K562 (cell line): ENCODE results near the gene S100A9. TPM values are rescaled to one million over a fixed set of nuclear protein-coding genes. Genes with fewer than 3 reads are reported as not detected.

ENCODE experiments used
- CREM ChIP-seq: IDR thresholded peaks from 2 replicates; pipeline ENCODE4 v1.6.1; 2014; ENCODE audit warnings: antibody characterized with exemption, low read depth
- DIDO1 ChIP-seq: fragments of 450-650 bp; IDR thresholded peaks from 2 replicates; pipeline ENCODE4 v1.6.1; 2016; ENCODE audit warnings: low read depth, missing biosample characterization, missing genetic modification characterization
- ELF1 ChIP-seq: fragments of 200-800 bp; sonication (Bioruptor generic); IDR thresholded peaks from 2 replicates; pipeline ENCODE4 v1.6.1; 2016; ENCODE audit warnings: missing genetic modification characterization, missing compliant biosample characterization
- GABPB2 ChIP-seq: fragments of 250-450 bp; sonication (Bioruptor Pico); conservative IDR thresholded peaks from 2 replicates; pipeline ENCODE4 v1.5.1; 2021; ENCODE audit warnings: mild to moderate bottlenecking
- HNRNPK ChIP-seq: fragments of 200-400 bp; formaldehyde crosslinking; IDR thresholded peaks from one replicate; pipeline ENCODE4 v1.6.1; 2018; ENCODE audit warnings: mild to moderate bottlenecking, low read depth, low read length; ENCODE audit not compliant: poor library complexity, severe bottlenecking
- KAT2B ChIP-seq: IDR thresholded peaks from one replicate; pipeline ENCODE4 v1.6.1; 2012; ENCODE audit warnings: low read depth, mild to moderate bottlenecking, control low read depth, inconsistent platforms, low read length, moderate library complexity
- RBM25 ChIP-seq: fragments of 200-400 bp; formaldehyde crosslinking; IDR thresholded peaks from 2 replicates; pipeline ENCODE4 v1.6.1; 2018; ENCODE audit warnings: low read length, low read depth, moderate library complexity; ENCODE audit not compliant: severe bottlenecking
- SFPQ ChIP-seq: fragments of 200-400 bp; formaldehyde crosslinking; IDR thresholded peaks from 2 replicates; pipeline ENCODE4 v1.6.1; 2017; ENCODE audit warnings: mild to moderate bottlenecking, low read depth, low read length, moderate library complexity
- STAT6 ChIP-seq: sonication (generic); formaldehyde crosslinking; IDR thresholded peaks from 2 replicates; pipeline ENCODE4 v1.8.1; 2023; ENCODE audit warnings: mild to moderate bottlenecking, missing genetic modification reagents
- TAF1 ChIP-seq: IDR thresholded peaks from 2 replicates; pipeline ENCODE4 v1.6.1; 2011; ENCODE audit warnings: mild to moderate bottlenecking, low read length, moderate library complexity; ENCODE audit not compliant: insufficient read depth, control insufficient read depth, severe bottlenecking; ENCODE audit errors: extremely low read depth
- TCF3 ChIP-seq: sonication (generic); formaldehyde crosslinking; IDR thresholded peaks from 2 replicates; pipeline ENCODE4 v1.4.0; 2020; ENCODE audit warnings: mild to moderate bottlenecking, missing genetic modification reagents
- YY1 ChIP-seq, 3 experiments: IDR thresholded peaks; 2 replicates each; pipeline ENCODE4 v1.6.1; 2011; ENCODE audit warnings: low read length in 2 of 3, mild to moderate bottlenecking in 2 of 3, moderate library complexity in 2 of 3, borderline replicate concordance in 1 of 3, control low read depth in 1 of 3, low read depth in 1 of 3; ENCODE audit not compliant: insufficient read depth in 3 of 3, insufficient replicate concordance in 2 of 3, control insufficient read depth in 1 of 3, insufficient read length in 1 of 3; ENCODE audit errors: extremely low read depth in 1 of 3
- ZNF347 ChIP-seq: fragments of 450-650 bp; formaldehyde crosslinking; IDR thresholded peaks from 2 replicates; pipeline ENCODE4 v1.4.0; 2020; ENCODE audit warnings: low read depth, mild to moderate bottlenecking, moderate library complexity
- ZNF778 ChIP-seq: fragments of 450-650 bp; formaldehyde crosslinking; IDR thresholded peaks from 2 replicates; pipeline ENCODE4 v1.4.0; 2020; ENCODE audit warnings: mild to moderate bottlenecking, moderate library complexity
- polyA plus RNA-seq, 8 experiments: library from polyadenylated mRNA; depleted of rRNA in 4 of 8; stranded (reverse) in 5 of 8; unstranded in 3 of 8; fragments of >200 nt; fragmentation: Nextera tagmentation in 2 of 8; fragmentation: Illumina TruSeq in 1 of 8; extraction: Ambion mirVana in 2 of 8; extraction: Trizol in 1 of 8; gene quantifications; 2 replicates each; pipeline versions ENCODE4 v1.2.1 to v1.2.3, GENCODE V29; 2011 to 2014; ENCODE audit warnings: inconsistent platforms in 1 of 8, missing spikeins in 1 of 8
- total RNA-seq, 7 experiments: library from RNA; depleted of rRNA in 6 of 7; stranded (reverse); fragments of >200 nt in 6 of 7; fragmentation: Illumina TruSeq in 2 of 7; extraction: Trizol in 2 of 7; gene quantifications; 2 replicates each; pipeline versions ENCODE4 v1.2.1 to v1.2.3, GENCODE V29; 2011 to 2021; ENCODE audit warnings: low replicate concordance in 1 of 7
- TF ChIP-seq, protein P1 (sequence below): fragments of 250-450 bp; sonication (Bioruptor Pico); IDR thresholded peaks from 2 replicates; pipeline ENCODE4 v1.4.0; 2020; ENCODE audit warnings: mild to moderate bottlenecking, moderate library complexity
- TF ChIP-seq, protein P2 (sequence below): fragments of 450-650 bp; formaldehyde crosslinking; IDR thresholded peaks from 2 replicates; pipeline ENCODE4 v1.4.0; 2022; ENCODE audit warnings: missing genetic modification characterization
- TF ChIP-seq, protein P3 (sequence below): fragments of 450-650 bp; IDR thresholded peaks from 2 replicates; pipeline ENCODE4 v1.6.1; 2016

Gene S100A9
- total and polyA plus RNA-seq, 9 of the 15 experiments (the other 6 are each of a cell fraction or from before 2014, with no cell fraction given), result 0.80 TPM; not detected in 8

DNA sequence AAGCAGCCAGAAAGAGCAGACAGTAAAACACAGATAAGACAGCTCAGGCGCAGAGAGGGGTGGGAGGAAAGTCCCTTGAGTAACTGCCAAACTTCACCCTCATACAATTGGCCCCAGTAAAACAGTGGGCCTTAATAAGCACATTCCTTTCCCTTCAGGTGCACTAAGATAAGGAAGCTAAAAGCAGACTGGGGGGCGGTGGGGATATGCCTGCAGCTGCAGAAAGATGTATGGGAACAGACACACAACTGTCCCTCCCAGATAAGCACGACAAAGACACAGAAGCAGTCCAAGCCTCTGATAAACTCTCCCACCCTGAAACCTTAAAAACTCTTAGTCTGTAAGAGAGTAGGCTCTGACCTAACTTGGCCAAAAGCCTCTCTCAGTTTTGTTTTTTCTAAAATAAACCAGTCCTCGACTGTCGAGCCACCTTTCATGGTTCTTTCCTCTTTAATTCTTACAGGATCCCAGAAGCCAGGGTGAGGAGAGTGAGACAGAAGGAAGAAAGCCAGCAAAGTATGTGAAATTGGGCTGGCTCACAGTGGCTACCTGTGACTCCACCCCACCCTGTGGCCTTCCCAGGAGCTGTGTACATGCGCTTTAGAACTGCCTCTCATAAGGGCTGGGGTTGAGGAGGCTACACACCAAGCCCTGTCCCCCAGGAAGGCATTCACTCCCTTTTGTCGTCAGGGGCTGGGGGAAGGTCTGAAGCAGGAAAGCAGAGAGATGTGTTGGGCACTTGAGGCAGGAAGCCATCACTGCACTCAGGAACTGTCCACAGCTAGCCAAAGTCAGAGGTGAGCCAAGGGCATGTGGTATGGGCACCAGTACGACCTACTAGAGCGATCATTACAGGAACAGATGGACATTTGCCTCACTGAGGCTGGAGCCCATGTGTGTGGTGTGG, 13.6 kb upstream of the S100A9 start (continued):
- TF ChIP-seq ZNF778 (CRISPR knock-in tag), result no peak
- TF ChIP-seq RBM25, result no peak
- no peak for TF ChIP-seq ZNF347 (CRISPR knock-in tag)
- TF ChIP-seq, protein P1, sequence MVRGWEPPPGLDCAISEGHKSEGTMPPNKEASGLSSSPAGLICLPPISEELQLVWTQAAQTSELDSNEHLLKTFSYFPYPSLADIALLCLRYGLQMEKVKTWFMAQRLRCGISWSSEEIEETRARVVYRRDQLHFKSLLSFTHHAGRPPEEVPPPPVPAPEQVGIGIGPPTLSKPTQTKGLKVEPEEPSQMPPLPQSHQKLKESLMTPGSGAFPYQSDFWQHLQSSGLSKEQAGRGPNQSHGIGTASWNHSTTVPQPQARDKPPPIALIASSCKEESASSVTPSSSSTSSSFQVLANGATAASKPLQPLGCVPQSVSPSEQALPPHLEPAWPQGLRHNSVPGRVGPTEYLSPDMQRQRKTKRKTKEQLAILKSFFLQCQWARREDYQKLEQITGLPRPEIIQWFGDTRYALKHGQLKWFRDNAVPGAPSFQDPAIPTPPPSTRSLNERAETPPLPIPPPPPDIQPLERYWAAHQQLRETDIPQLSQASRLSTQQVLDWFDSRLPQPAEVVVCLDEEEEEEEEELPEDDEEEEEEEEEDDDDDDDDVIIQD (CRISPR knock-in tag), result no peak
- no peak for TF ChIP-seq GABPB2 (CRISPR knock-in tag)
- no peak for TF ChIP-seq YY1 (IDR thresholded peaks at IDR 0.05; ENCODE audit: borderline replicate concordance in 1 of 3, control insufficient read depth in 1 of 3, extremely low read depth in 1 of 3, insufficient read depth in 3 of 3, insufficient read length in 1 of 3, insufficient replicate concordance in 2 of 3, low read depth in 1 of 3, low read length in 2 of 3)
- no peak for TF ChIP-seq SFPQ
- peak; percentile 86 for TF ChIP-seq CREM
- no peak for TF ChIP-seq DIDO1 (tag)
- TF ChIP-seq KAT2B, result no peak
- TF ChIP-seq, protein P2, sequence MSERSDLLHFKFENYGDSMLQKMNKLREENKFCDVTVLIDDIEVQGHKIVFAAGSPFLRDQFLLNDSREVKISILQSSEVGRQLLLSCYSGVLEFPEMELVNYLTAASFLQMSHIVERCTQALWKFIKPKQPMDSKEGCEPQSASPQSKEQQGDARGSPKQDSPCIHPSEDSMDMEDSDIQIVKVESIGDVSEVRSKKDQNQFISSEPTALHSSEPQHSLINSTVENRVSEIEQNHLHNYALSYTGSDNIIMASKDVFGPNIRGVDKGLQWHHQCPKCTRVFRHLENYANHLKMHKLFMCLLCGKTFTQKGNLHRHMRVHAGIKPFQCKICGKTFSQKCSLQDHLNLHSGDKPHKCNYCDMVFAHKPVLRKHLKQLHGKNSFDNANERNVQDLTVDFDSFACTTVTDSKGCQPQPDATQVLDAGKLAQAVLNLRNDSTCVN (CRISPR knock-in tag), result no peak
- no peak for TF ChIP-seq HNRNPK
- TF ChIP-seq STAT6 (CRISPR knock-in tag), result no peak
- peak; percentile 100 for TF ChIP-seq TCF3
- TF ChIP-seq TAF1, result no peak
- TF ChIP-seq ELF1 (tag), result peak; percentile 66; the same call in 1 of the 2 replicates
- TF ChIP-seq, protein P3, sequence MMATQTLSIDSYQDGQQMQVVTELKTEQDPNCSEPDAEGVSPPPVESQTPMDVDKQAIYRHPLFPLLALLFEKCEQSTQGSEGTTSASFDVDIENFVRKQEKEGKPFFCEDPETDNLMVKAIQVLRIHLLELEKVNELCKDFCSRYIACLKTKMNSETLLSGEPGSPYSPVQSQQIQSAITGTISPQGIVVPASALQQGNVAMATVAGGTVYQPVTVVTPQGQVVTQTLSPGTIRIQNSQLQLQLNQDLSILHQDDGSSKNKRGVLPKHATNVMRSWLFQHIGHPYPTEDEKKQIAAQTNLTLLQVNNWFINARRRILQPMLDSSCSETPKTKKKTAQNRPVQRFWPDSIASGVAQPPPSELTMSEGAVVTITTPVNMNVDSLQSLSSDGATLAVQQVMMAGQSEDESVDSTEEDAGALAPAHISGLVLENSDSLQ, result peak; percentile 54
